SK-N-MC (cell line): ENCODE measurements around the gene NDRG2.
"Not testable (repeated sequence)": the region's sequence is repeated elsewhere in the genome, so short reads cannot be mapped to it uniquely, and the experiment has no call there.

Source experiments
- EZH2 ChIP-seq: fragments of 200-600 bp; sonication (generic); IDR thresholded peaks from one replicate; pipeline ENCODE4 v1.6.1; 2017; ENCODE audit warnings: antibody characterized with exemption
- FOXP2 ChIP-seq: optimal IDR thresholded peaks from 2 replicates; pipeline ENCODE3; 2011; ENCODE audit warnings: mild to moderate bottlenecking, moderate library complexity; ENCODE audit not compliant: insufficient read depth; ENCODE audit errors: extremely low read length, control extremely low read depth
- POLR2AphosphoS5 ChIP-seq: IDR thresholded peaks from 2 replicates; pipeline ENCODE4 v1.6.1; 2012; ENCODE audit warnings: mild to moderate bottlenecking, low read depth, low read length, borderline replicate concordance

DNA sequence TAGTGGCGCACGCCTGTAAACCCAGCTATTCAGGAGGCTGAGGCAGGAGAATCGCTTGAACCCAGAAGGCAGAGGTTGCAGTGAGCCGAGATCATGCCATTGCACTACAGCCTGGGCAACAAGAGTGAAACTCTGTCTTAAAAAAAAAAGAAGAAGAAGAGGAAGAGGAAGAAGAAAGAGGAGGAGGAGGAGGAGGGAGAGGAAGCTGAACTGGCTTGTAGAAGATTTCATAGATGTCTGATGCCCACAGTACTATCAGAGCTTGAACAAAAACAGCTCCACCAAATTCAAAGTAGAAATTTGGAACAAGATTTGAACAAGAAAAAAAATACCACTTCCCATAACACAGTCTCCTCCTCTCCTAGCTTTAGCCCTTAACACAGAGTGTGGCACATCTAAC, 39.2 kb downstream of the NDRG2 start:
- not testable (repeated sequence) for TF ChIP-seq EZH2, POLR2AphosphoS5, FOXP2
